ENCODE measurements around the gene AGFG1. TPM values are rescaled to one million over a fixed set of nuclear protein-coding genes. Genes with fewer than 3 reads are reported as not detected.
A peak's percentile ranks its signal among the peaks of the same experiment; 100 is the strongest.

AGFG1 gene
- total RNA-seq, 4 donors from 2014 or later, result 50.0 to 69.2 (median 58.9) TPM

DNA sequence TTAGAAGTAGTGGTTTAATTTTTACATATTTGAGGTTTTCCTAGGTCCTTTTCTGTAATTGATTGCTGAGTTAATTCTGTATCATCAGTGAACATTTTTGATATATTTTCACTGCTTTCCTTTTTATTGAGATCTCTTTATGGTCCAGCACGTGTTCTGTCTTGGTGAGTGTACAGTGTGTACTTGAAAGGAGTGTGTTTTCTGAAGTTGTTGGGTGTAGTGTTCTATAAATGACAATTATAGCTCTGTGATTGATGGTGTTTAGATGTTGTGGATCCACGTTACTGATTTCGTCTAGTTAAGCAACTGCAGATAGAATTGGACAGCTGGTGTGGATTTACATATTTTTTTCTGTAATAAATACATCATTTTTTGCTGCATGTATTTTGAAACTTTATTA is 32.7 kb downstream of the AGFG1 start:
- no peak for TF ChIP-seq POLR2A (IDR thresholded peaks at IDR 0.05)
- TF ChIP-seq, protein P1, sequence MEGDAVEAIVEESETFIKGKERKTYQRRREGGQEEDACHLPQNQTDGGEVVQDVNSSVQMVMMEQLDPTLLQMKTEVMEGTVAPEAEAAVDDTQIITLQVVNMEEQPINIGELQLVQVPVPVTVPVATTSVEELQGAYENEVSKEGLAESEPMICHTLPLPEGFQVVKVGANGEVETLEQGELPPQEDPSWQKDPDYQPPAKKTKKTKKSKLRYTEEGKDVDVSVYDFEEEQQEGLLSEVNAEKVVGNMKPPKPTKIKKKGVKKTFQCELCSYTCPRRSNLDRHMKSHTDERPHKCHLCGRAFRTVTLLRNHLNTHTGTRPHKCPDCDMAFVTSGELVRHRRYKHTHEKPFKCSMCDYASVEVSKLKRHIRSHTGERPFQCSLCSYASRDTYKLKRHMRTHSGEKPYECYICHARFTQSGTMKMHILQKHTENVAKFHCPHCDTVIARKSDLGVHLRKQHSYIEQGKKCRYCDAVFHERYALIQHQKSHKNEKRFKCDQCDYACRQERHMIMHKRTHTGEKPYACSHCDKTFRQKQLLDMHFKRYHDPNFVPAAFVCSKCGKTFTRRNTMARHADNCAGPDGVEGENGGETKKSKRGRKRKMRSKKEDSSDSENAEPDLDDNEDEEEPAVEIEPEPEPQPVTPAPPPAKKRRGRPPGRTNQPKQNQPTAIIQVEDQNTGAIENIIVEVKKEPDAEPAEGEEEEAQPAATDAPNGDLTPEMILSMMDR (IDR thresholded peaks at IDR 0.05), result no peak
- H3K27ac ChIP-seq, result no peak overlapping the region

DNA sequence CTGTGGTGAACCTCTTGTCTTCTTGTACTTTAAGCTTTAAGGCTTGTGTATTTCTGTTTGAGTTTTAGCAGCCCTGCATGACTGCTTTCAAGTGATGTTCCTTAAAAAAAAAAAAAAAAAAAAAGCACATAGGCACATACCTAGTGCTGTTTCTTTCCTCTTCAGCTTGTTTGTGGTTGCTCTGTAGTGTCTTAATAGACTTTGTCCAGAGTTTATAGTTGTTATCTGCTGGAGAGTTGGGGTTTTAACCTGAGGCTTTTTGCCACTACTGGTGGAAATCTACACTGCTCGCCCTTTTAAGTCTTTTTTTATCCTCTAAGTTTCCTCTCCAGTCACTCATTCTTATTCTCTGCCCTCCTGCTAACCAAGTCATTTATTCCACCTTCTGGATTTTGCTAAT is 34.5 kb downstream of the AGFG1 start:
- no peak for TF ChIP-seq POLR2A (IDR thresholded peaks at IDR 0.05)
- TF ChIP-seq, protein P1 (IDR thresholded peaks at IDR 0.05), result no peak
- intact Hi-C loops (cut with DNase I), result no loop called here
- WGBS, 2 donors, result 61 to 81% methylated on average over 1 of the region's 1 CpG
- Histone ChIP-seq H3K27ac (peak overlapping the region in 1 of 3 donors; percentile 46), H3K36me3 (no peaks in the 10 kb centered on the region), H3K9me3 (no peaks in the 10 kb centered on the region), H3K4me3 (replicated peaks in 1 of 3) (no peak overlapping the region), H3K27me3 (no peaks in the 10 kb centered on the region), H3K4me1 (peaks cover 31 to 43% of the 10 kb centered on the region in 2 donors)
- no peak for DNase-seq

More for the DNA sequence above, 32.7 kb downstream of the AGFG1 start:
- Histone ChIP-seq H3K36me3 (no peaks in the 10 kb centered on the region), H3K4me1 (peaks cover 17 to 28% of the 10 kb centered on the region in 2 donors), H3K9me3 (no peaks in the 10 kb centered on the region), H3K4me3 (replicated peaks in 1 of 3) (no peak overlapping the region), H3K27me3 (no peaks in the 10 kb centered on the region)
- intact Hi-C loops (cut with DNase I), result no loop called here
- no peak for DNase-seq
- 87 to 89% methylated on average over 3 of the region's 3 CpGs for WGBS, 2 donors

DNA sequence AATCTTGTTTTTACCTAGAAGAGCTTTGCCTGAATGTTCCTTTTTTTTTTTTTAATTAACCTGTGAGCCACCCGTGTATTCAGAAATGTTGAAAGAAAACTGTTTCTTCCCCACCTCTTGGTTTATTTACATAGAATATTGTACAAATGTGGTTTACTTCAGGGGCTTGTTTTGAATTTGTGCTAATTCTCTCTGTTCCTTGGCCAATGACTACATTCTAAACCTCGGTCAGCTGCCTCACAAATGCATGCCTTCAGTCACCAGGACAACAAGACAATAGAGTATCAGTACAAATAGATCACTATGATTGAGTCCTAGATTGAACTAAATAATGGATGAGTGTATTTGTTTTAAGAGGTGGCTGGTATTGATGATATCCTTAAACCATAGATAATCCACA is 36.0 kb downstream of the AGFG1 start:
- Histone ChIP-seq H3K36me3 (no peaks in the 10 kb centered on the region), H3K9me3 (no peaks in the 10 kb centered on the region), H3K27me3 (no peaks in the 10 kb centered on the region), H3K27ac (no peak overlapping the region), H3K4me3 (replicated peaks in 1 of 3) (no peak overlapping the region), H3K4me1 (peaks cover 31 to 43% of the 10 kb centered on the region in 2 donors)
- intact Hi-C loops (cut with DNase I), result no loop called here
- no peak for DNase-seq
- WGBS, 2 donors, result 82 to 84% methylated on average over 2 of the region's 2 CpGs
- TF ChIP-seq, protein P1 (IDR thresholded peaks at IDR 0.05), result no peak
- no peak for TF ChIP-seq POLR2A (IDR thresholded peaks at IDR 0.05)

DNA sequence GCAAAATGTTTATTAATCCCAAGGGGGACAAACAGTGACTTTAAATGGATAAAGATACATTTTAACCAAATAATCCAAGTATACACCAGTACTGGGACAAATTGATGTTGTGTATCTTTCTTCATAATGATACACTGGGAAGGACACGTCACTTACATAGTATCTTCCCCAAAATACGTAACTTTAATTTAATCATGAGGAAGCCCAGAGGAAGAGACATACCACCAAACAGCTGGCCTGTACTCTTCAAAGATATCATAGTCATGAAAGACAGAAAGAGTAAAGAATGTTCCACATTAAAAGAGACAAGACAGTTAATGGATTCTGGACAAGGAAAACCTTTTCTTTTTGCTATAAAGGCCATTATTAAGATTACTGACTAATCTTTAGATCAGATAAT is 37.1 kb downstream of the AGFG1 start:
- H3K4me1 ChIP-seq, result peaks cover 32 to 45% of the 10 kb centered on the region in 2 donors
- H3K27ac ChIP-seq, result no peak overlapping the region
- no peak for DNase-seq
- 89 to 92% methylated on average over 2 of the region's 2 CpGs for WGBS, 2 donors
- intact Hi-C loops (cut with DNase I), result no loop called here
- H3K36me3 ChIP-seq, result no peaks in the 10 kb centered on the region
- TF ChIP-seq, protein P1 (IDR thresholded peaks at IDR 0.05), result no peak
- TF ChIP-seq POLR2A (IDR thresholded peaks at IDR 0.05), result no peak
- H3K27me3 ChIP-seq, result no peaks in the 10 kb centered on the region
- no peak overlapping the region for H3K4me3 ChIP-seq (replicated peaks in 1 of 3)
- H3K9me3 ChIP-seq, result no peaks in the 10 kb centered on the region

DNA sequence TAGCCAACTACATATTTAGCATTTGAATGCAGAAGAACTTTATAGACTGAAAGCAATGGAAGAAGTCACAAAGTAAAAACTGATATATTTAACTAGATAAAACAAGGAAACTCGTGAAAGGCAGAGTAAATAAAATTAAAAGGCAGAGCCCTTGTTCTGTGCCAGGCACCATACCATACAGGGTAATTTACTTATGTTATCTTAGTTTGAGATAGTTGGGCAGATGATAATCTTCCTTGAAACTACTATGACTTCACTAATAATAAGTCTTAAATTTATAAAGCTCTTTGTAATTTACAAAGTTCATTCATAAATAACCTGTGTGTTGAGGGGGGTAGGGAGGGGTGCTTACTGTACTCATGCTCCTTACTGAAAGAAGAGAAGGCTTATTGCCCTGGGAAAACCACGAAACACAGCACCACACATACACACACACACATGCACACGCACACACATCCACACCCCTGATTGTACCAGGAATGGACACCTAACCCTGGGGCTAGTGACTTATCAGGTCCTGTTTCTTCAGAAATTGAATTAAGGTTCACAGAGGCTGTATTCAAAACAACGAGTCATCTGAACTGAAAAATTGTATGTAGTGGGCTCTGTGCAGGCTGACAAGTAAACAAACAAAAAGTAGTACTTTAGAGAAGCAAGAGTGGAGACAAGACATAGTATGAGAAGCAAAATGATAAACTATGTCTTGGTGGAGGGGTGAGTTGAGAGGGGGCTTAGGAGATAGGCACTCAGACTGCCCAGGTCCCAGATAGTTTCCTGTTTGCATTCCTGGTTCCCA is 38.1 kb downstream of the AGFG1 start:
- Histone ChIP-seq H3K9me3 (no peaks in the 10 kb centered on the region), H3K4me3 (replicated peaks in 1 of 3) (no peak overlapping the region), H3K27me3 (no peaks in the 10 kb centered on the region), H3K27ac (no peak overlapping the region), H3K4me1 (peaks cover 32 to 45% of the 10 kb centered on the region in 2 donors), H3K36me3 (no peaks in the 10 kb centered on the region)
- intact Hi-C loops (cut with DNase I), result no loop called here
- no peak for DNase-seq
- 79 to 83% methylated on average over 4 of the region's 4 CpGs for WGBS, 2 donors
- TF ChIP-seq, protein P1 (IDR thresholded peaks at IDR 0.05), result no peak
- no peak for TF ChIP-seq POLR2A (IDR thresholded peaks at IDR 0.05)
